ENCODE results near the gene OR2G2. TPM values are rescaled to one million over a fixed set of nuclear protein-coding genes. Genes with fewer than 3 reads are reported as not detected.

OR2G2 gene
- total RNA-seq: not detected

GRCh38 chr1:247588060-247588459 lies at the start of gene OR2G2:
Gene OR2G2 (plus strand): TSS chr1:247588360. CDS start chr1:247588360, 0 bp downstream.
- TF ChIP-seq CTCF (IDR thresholded peaks at IDR 0.05) (no peak), POLR2A (IDR thresholded peaks at IDR 0.05) (no peak), POLR2AphosphoS5 (IDR thresholded peaks at IDR 0.05; ENCODE audit: insufficient read depth in 1 of 2, low read depth in 1 of 2) (no peak)
- no peaks in the 10 kb centered on the region for H3K4me1 ChIP-seq
- no peak for DNase-seq (ENCODE audit: extremely low spot score in 2 of 2)
- no peak within 1 kb of the TSS for H3K4me3 ChIP-seq
- no peaks in the 10 kb centered on the region for H3K9me3 ChIP-seq
- H3K27ac ChIP-seq: no peak within 1 kb of the TSS
- intact Hi-C loops (cut with DNase I): no loop called here
- no peaks in the 10 kb centered on the region for H3K36me3 ChIP-seq
- no peaks in the 10 kb centered on the region for H3K27me3 ChIP-seq

GRCh38 chr1:247538561-247538960 lies 49.6 kb upstream of the OR2G2 start:
- Histone ChIP-seq H3K9me3 (no peaks in the 10 kb centered on the region), H3K27ac (no peak overlapping the region), H3K4me1 (no peaks in the 10 kb centered on the region), H3K4me3 (no peak overlapping the region), H3K36me3 (no peaks in the 10 kb centered on the region), H3K27me3 (no peaks in the 10 kb centered on the region)
- DNase-seq (ENCODE audit: extremely low spot score in 2 of 2): no peak
- no peak for TF ChIP-seq POLR2AphosphoS5 (IDR thresholded peaks at IDR 0.05; ENCODE audit: insufficient read depth in 1 of 2, low read depth in 1 of 2)
- no peak for TF ChIP-seq POLR2A (IDR thresholded peaks at IDR 0.05)
- no peak for TF ChIP-seq CTCF (IDR thresholded peaks at IDR 0.05)
- intact Hi-C loops (cut with DNase I): no loop called here

GRCh38 chr1:247539215-247539614 lies 48.9 kb upstream of the OR2G2 start:
- no peak overlapping the region for H3K27ac ChIP-seq
- intact Hi-C loops (cut with DNase I): no loop called here
- DNase-seq (ENCODE audit: extremely low spot score in 2 of 2): no peak
- H3K9me3 ChIP-seq: no peaks in the 10 kb centered on the region
- no peaks in the 10 kb centered on the region for H3K4me1 ChIP-seq
- no peaks in the 10 kb centered on the region for H3K27me3 ChIP-seq
- H3K36me3 ChIP-seq: no peaks in the 10 kb centered on the region
- TF ChIP-seq POLR2AphosphoS5 (IDR thresholded peaks at IDR 0.05; ENCODE audit: insufficient read depth in 1 of 2, low read depth in 1 of 2) (no peak), POLR2A (IDR thresholded peaks at IDR 0.05) (no peak), CTCF (IDR thresholded peaks at IDR 0.05) (no peak)
- H3K4me3 ChIP-seq: no peak overlapping the region

- Histone ChIP-seq H3K4me3 (no peak overlapping the region), H3K36me3 (no peaks in the 10 kb centered on the region), H3K27ac (no peak overlapping the region), H3K9me3 (no peaks in the 10 kb centered on the region), H3K4me1 (no peaks in the 10 kb centered on the region), H3K27me3 (no peaks in the 10 kb centered on the region)
- no peak for TF ChIP-seq POLR2AphosphoS5 (IDR thresholded peaks at IDR 0.05; ENCODE audit: insufficient read depth in 1 of 2, low read depth in 1 of 2)
- DNase-seq (ENCODE audit: extremely low spot score in 2 of 2): no peak
- intact Hi-C loops (cut with DNase I): no loop called here
Measured at GRCh38 chr1:247540581-247540980, 47.6 kb upstream of the OR2G2 start.

- intact Hi-C loops (cut with DNase I): no loop called here
- Histone ChIP-seq H3K36me3 (no peaks in the 10 kb centered on the region), H3K27me3 (no peaks in the 10 kb centered on the region), H3K27ac (no peak overlapping the region), H3K4me1 (no peaks in the 10 kb centered on the region), H3K4me3 (no peak overlapping the region), H3K9me3 (no peaks in the 10 kb centered on the region)
- DNase-seq (ENCODE audit: extremely low spot score in 2 of 2): no peak
- TF ChIP-seq POLR2A (IDR thresholded peaks at IDR 0.05) (no peak), POLR2AphosphoS5 (IDR thresholded peaks at IDR 0.05; ENCODE audit: insufficient read depth in 1 of 2, low read depth in 1 of 2) (no peak), CTCF (IDR thresholded peaks at IDR 0.05) (no peak)
Measured at GRCh38 chr1:247542811-247543210, 45.3 kb upstream of the OR2G2 start.
